IMR-90 (cell line): ENCODE measurements around the gene DLG3.

Experiments
- BHLHE40 ChIP-seq: fragments of 150-350 bp; IDR thresholded peaks from 2 replicates; pipeline ENCODE4 v1.6.1; 2016; ENCODE audit warnings: mild to moderate bottlenecking, low read depth, low read length
- CEBPB ChIP-seq: IDR thresholded peaks from 2 replicates; pipeline ENCODE4 v1.6.1; 2012; ENCODE audit warnings: low read depth, low read length, improper control_type of control experiment
- CHD1 ChIP-seq: IDR thresholded peaks from 2 replicates; pipeline ENCODE4 v1.6.1; 2012; ENCODE audit warnings: low read depth, low read length, improper control_type of control experiment
- CTCF ChIP-seq: conservative IDR thresholded peaks from 2 replicates; pipeline ENCODE4 v1.5.1; 2012; ENCODE audit warnings: mild to moderate bottlenecking, low read depth, low read length, improper control_type of control experiment
- MAZ ChIP-seq: IDR thresholded peaks from 2 replicates; pipeline ENCODE4 v1.6.1; 2012; ENCODE audit warnings: low read depth, mild to moderate bottlenecking, low read length, improper control_type of control experiment, moderate library complexity, borderline replicate concordance
- MXI1 ChIP-seq: IDR thresholded peaks from 2 replicates; pipeline ENCODE4 v1.6.1; 2012; ENCODE audit warnings: low read depth, mild to moderate bottlenecking, low read length, moderate library complexity, borderline replicate concordance
- POLR2A ChIP-seq: IDR thresholded peaks from 2 replicates; pipeline ENCODE4 v1.6.1; 2012; ENCODE audit warnings: mild to moderate bottlenecking, low read depth, low read length
- RAD21 ChIP-seq: IDR thresholded peaks from 2 replicates; pipeline ENCODE4 v1.6.1; 2012; ENCODE audit warnings: low read length, improper control_type of control experiment
- RCOR1 ChIP-seq: IDR thresholded peaks from 2 replicates; pipeline ENCODE4 v1.6.1; 2012; ENCODE audit warnings: mild to moderate bottlenecking, low read length, improper control_type of control experiment; ENCODE audit not compliant: insufficient replicate concordance
- RFX5 ChIP-seq: IDR thresholded peaks from 2 replicates; pipeline ENCODE4 v1.8.0; 2012; ENCODE audit warnings: low read depth, mild to moderate bottlenecking, low read length, moderate library complexity
- SMC3 ChIP-seq: fragments of 150-350 bp; IDR thresholded peaks from 2 replicates; pipeline ENCODE4 v1.6.1; 2016; ENCODE audit warnings: low read depth, mild to moderate bottlenecking, antibody characterized with exemption, low read length, moderate library complexity

DNA sequence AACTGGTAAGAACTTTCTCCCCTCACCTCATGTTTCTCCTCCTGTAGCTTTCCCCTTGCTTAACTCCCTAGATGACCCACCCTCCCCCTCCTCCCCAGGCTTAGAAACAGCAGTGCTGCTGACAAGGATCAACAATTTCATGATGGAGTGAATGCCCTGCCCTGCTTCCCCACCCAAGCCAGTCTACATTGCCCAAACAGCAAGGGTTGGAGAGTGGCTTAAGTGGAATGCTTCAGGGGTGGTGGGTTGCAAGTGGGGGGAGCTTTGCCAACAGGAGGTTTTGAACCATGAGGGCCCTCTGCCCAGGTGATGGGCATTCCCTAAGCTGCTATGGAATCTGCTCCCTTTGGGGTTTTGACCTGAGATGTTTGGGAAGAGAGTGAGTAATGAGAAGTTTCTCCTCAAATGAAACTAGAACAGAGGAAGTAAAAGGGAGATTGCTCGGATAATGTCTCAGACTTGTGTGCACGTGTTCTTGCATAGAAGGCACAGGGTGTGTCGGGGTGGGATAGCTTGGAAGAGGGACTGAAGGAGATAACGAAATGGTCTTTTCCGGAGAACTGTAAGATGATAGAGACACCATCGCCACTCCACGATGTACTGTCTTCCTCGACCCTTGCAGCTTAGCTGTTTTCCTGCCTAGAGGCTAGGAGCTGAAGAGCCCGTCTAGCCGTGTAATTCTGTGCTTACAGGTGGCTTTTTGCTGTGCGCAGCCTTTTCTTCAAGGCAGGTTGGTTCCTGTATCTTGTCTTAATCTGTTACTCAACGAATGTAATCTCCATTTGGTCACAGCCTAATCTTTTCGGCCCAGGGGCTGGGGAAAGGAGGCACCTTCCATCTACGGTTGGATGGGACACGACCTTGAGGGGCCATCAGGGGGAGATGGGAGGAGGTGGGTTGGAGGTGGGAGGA, 11.4 kb upstream of the DLG3 start:
- TF ChIP-seq CTCF (no peak), CHD1 (no peak), POLR2A (no peak), RCOR1 (no peak), CEBPB (no peak), RAD21 (no peak), SMC3 (no peak), RFX5 (no peak), BHLHE40 (no peak), MAZ (no peak), MXI1 (no peak)
